ENCODE measurements around the gene CDKN2AIP.
"Not testable (repeated sequence)": the region's sequence is repeated elsewhere in the genome, so short reads cannot be mapped to it uniquely, and the experiment has no call there.

Gene CDKN2AIP

GRCh38 chr4:183413234-183414200 is 30.9 kb upstream of the CDKN2AIP start:
- no peak for DNase-seq (ENCODE audit: low read depth)

GRCh38 chr4:183416879-183417755 is 27.3 kb upstream of the CDKN2AIP start:
- no peak for DNase-seq (ENCODE audit: low read depth)

GRCh38 chr4:183422962-183423631 is 21.3 kb upstream of the CDKN2AIP start:
- no peak for DNase-seq (ENCODE audit: low read depth)

GRCh38 chr4:183424109-183424744 is 20.2 kb upstream of the CDKN2AIP start:
- no peak for DNase-seq (ENCODE audit: low read depth)

GRCh38 chr4:183426507-183426906 is 17.9 kb upstream of the CDKN2AIP start:
- DNase-seq (ENCODE audit: low read depth): no peak

- no peak for DNase-seq (ENCODE audit: low read depth)
Measured at GRCh38 chr4:183429489-183429888, 14.9 kb upstream of the CDKN2AIP start.

GRCh38 chr4:183430317-183430993 is 14.0 kb upstream of the CDKN2AIP start:
- no peak for DNase-seq (ENCODE audit: low read depth)

GRCh38 chr4:183430994-183431347 is 13.5 kb upstream of the CDKN2AIP start:
- DNase-seq (ENCODE audit: low read depth): no peak

GRCh38 chr4:183431614-183432013 is 12.8 kb upstream of the CDKN2AIP start:
- no peak for DNase-seq (ENCODE audit: low read depth)

GRCh38 chr4:183433183-183433582 is 11.3 kb upstream of the CDKN2AIP start:
- DNase-seq (ENCODE audit: low read depth): not testable (repeated sequence)

GRCh38 chr4:183434264-183434663 is 10.2 kb upstream of the CDKN2AIP start:
- DNase-seq (ENCODE audit: low read depth): no peak

GRCh38 chr4:183434666-183435190 is 9.7 kb upstream of the CDKN2AIP start:
- DNase-seq (ENCODE audit: low read depth): no peak

- no peak for DNase-seq (ENCODE audit: low read depth)
Measured at GRCh38 chr4:183435803-183436202, 8.6 kb upstream of the CDKN2AIP start.

GRCh38 chr4:183436417-183436816 is 8.0 kb upstream of the CDKN2AIP start:
- no peak for DNase-seq (ENCODE audit: low read depth)

- no peak for DNase-seq (ENCODE audit: low read depth)
Measured at GRCh38 chr4:183437452-183437851, 7.0 kb upstream of the CDKN2AIP start.

GRCh38 chr4:183438458-183439113 is 5.8 kb upstream of the CDKN2AIP start:
- no peak for DNase-seq (ENCODE audit: low read depth)

- no peak for DNase-seq (ENCODE audit: low read depth)
Measured at GRCh38 chr4:183441276-183441675, 3.2 kb upstream of the CDKN2AIP start.

GRCh38 chr4:183443655-183444213 is 702 bp upstream of the CDKN2AIP start:
- DNase-seq (ENCODE audit: low read depth): no peak

GRCh38 chr4:183445097-183445428 is 627 bp downstream of the CDKN2AIP start:
- no peak for DNase-seq (ENCODE audit: low read depth)

- DNase-seq (ENCODE audit: low read depth): no peak
Measured at GRCh38 chr4:183447646-183448045, 3.2 kb downstream of the CDKN2AIP start.

All from stromal cell of bone marrow (primary cell).